GM21423 (cell line): Measurements from ENCODE around the gene NLRP11.

Experiments used
- ATAC-seq: cut with Tn5 transposase; IDR thresholded peaks from one replicate; pipeline ENCODE4 v1.9.1; 2021; ENCODE audit warnings: mild to moderate bottlenecking, moderate library complexity; ENCODE audit not compliant: unreplicated experiment

The NLRP11 gene

DNA sequence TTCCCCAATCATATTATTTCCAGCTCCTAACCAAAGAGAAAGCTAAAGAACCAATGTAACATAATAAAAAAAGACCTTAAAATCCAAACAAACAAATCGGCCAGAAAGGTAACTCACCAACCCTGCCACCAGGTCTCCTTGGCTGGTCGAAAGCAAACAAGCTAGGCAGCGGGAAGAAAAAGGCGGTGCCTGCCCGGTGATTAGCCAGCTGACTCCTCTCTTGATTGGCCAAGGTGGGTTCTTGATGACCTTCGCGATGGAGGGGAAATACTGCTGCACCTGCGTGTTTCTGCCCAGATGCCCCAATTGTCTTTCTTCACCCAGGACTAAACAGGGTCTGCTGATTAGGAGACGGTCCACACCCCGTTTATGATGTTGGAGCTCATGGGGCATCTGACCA lies at the start of gene NLRP11:
TSS of gene NLRP11 (minus strand) at position 154 of the 400 bp plus-strand sequence. CDS start 13,825 bp downstream, outside the sequence.
- ATAC-seq: no peak

DNA sequence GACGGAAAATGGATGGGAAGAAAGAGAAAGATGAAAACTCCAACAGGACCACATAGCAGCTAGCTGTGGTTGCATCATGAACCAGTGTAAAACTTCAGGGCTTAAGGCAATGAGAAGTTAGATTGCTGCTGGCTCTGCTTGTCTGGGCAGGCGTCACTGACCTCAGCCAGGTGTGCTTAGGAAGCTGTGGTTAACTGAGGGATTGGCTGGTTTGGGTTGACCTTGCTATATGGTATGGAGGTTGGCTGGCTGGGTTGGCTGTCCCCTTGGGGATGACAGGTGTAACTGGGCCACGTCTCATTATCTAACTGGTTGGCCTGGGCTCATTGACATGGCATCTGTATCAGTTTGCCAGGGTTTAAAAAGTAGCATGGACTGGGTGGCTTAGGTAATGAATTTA lies 45.4 kb upstream of the NLRP11 start:
- no peak for ATAC-seq

GRCh38 chr19:55870736-55871135 lies 38.9 kb upstream of the NLRP11 start:
- ATAC-seq: no peak

DNA sequence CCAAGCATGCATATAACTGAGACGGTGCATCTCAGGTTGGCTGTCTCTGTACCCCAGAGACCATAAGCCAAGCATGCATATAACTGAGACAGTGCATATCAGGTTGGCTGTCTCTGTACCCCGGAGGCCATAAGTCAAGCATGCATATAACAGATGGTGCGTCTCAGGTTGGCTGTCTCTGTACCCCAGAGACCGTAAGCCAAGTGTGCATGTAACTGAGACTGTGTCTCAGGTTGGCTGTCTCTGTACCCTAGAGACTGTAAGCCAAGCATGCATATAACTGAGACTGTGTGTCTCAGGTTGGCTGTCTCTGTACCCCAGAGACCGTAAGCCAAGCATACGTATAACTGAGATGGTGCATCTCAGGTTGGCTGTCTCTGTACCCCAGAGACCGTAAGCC lies 35.3 kb upstream of the NLRP11 start:
- ATAC-seq: no peak

DNA sequence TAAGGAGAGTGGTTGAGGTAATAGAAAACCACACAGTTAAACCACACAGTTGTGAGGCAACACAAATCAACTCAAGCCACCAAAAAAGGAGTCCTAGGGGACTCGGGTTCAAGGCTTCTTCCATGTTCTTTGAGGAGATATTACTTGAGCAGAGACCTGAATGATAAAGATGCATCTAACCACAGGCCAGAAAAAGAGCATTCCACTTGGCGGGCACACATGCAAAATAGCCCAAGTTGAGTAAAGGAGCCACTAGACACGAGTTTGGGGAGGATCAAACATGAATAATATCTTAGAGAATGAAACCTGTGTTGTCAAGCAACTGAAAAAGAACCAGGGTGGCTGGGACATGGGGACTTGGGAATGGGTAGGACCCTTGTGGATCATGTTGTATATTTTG lies 34.7 kb upstream of the NLRP11 start:
- no peak for ATAC-seq

- no peak for ATAC-seq
Measured at GRCh38 chr19:55858969-55859368, 27.2 kb upstream of the NLRP11 start.

GRCh38 chr19:55858401-55858800 lies 26.6 kb upstream of the NLRP11 start:
- ATAC-seq: no peak

DNA sequence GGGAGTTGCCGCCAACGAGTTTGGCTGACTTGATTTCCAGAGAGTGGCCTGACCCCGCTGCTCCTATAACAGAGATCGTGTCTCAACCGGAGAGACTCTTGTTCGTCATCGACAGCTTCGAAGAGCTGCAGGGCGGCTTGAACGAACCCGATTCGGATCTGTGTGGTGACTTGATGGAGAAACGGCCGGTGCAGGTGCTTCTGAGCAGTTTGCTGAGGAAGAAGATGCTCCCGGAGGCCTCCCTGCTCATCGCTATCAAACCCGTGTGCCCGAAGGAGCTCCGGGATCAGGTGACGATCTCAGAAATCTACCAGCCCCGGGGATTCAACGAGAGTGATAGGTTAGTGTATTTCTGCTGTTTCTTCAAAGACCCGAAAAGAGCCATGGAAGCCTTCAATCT lies 26.2 kb upstream of the NLRP11 start:
- ATAC-seq: no peak

- no peak for ATAC-seq
Measured at GRCh38 chr19:55857149-55857548, 25.4 kb upstream of the NLRP11 start.

DNA sequence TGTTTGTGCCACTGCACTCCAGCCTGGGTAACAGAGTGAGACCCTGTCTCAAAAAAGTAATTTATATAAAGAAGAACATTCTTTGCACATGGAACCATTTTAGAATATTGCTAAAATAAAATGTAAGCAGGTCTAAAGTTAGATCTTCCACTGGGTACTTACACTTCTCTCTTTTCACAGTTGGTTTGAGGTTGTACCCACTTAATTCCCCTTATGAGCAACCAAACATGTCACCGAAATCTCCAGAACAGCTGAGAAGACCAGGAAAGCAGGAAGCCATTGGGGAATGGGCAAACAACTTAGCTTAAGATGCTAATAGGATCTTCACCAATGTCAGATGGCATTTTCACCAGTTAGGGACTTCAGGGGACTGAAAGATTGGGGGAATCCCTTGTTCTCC lies 23.4 kb upstream of the NLRP11 start:
- ATAC-seq: no peak

DNA sequence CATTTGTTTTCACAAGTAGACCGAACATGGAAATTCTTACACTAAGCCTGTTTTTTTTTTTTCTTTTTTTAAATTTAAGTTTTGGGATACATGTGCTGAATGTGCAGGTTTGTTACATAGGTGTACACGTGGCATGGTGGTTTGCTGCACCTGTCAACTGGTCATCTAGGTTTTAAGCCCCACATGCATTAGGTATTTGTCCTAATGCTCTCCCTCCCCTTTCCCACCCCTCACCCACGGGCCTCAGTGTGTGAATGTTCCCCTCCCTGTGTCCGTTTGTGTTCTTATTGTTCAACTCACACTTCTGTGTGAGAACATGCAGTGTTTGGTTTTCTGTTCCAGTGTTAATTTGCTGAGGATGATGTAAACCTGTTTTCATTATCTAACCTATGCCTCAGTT lies 7.1 kb upstream of the NLRP11 start:
- ATAC-seq: no peak

DNA sequence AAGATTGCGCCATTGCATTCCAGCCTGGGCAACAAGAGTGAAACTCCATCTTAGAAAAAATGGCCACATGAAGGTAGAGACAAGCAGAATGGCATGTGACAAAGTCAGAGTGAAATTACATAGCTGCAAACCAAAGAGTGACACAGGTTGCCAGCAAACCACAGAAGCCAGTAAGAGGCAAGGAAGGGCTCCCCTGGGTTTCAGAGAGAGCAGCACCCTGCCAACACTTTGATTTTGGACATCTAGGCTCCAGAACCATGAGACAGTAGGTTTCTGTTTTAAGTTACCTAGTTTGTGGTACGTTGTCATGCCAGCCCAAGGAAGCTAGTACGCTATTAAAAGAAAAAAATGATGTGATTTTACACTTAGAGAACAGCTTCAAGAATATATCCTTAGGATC lies 6.5 kb upstream of the NLRP11 start:
- no peak for ATAC-seq

DNA sequence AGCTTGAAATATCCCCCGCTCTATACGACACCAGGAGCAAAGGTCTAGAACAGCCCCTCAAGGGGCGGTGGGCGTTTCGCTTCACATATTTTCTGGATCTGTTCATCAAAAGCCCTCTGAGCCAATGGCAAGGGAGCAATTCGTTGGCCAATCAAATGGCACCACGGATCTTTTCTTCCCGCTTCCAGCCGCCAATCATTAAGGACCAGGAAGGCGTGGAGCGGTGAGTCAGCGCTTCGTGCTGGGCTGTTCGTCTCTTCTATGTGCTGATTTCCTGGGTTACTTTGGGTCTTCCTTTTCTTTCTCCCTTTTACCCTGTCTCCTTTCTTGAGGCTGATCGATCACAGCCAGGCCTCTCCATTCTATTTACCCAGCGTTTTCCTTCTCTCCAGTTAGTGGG lies 4.5 kb upstream of the NLRP11 start, which contains the start of gene NLRP4:
TSS of gene NLRP4 (plus strand) at position 201 of the 400 bp plus-strand sequence. CDS start 15,541 bp downstream, outside the sequence.
- ATAC-seq: no peak

GRCh38 chr19:55832676-55833075 lies 877 bp upstream of the NLRP11 start:
- ATAC-seq: no peak

DNA sequence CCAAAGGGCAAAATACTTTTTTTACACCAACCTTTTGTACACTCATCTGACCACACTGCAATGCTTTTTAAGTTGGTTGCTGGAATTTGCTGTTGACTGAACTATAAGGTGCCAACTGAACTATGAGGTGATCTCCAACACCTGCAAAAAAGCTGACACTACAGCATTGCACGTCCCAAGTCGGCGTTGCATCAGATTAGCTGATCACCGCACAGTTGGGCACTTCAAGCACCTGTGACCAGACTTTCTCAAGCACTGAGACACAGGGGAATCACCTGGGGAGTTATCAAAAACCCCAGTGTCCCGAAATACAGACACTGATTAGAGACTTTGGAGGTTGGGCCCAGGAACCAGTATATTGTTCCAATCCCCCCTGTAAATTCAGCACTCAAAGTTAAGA lies 1.1 kb downstream of the NLRP11 start:
- ATAC-seq: no peak

- ATAC-seq: no peak
Measured at GRCh38 chr19:55820037-55820436, 11.8 kb downstream of the NLRP11 start.

DNA sequence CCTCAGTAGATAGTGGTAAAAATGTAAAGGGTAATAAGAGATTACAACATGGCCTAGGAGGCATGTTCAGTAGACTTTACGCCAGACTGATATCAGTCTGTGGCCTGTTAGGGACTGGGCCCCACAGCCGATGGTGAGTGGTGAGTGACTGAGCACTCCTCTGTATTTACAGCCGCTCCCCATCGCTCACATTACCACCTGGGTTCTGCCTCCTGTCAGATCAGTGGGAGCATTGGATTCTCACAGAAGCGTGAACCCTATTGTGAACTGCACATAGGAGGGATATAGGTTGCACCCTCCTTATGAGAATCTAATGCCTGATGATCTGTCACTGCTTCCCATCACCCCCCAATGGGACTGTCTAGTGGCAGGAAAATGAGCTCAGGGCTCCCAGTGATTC lies 17.9 kb downstream of the NLRP11 start:
- ATAC-seq: no peak

DNA sequence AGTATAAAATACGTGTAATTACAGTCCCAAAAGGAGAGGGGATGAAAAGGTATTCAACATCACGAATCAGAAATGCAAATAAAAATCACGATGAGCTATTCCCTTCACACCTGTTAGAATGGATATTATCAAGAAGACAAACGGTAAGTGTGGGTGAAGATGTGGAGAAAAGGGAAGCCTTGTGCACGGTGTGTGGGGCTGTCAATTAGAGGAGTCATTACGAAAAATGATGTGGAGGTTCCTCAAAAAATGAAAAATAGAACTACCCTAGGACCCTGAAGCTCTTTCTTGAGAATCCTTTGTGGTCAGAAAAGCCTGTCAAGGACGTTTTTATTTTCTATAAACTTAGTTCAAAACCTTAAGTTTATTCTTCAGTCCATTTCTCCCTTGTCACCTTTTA lies 19.4 kb downstream of the NLRP11 start:
- no peak for ATAC-seq

DNA sequence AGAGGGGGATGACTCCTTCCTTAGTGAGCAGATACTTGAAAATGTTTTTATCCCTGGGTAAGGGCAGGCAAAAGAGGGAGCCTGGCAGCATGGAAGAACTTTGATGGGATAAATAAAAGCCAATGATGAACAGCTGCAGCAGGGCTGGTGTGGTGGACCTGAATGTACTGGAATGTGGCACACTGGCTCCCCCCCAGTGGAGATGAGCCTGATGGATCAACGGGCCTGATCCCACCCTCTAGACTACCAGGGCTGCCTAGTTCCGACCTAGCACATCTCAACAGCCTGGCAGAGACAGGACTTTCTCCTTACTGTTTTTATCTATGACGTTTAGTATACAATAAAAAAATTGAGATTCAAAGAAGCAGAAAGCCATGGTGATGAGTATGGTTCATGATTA lies 20.5 kb downstream of the NLRP11 start:
- ATAC-seq: no peak

- no peak for ATAC-seq
Measured at GRCh38 chr19:55809381-55810058, 22.3 kb downstream of the NLRP11 start.

DNA sequence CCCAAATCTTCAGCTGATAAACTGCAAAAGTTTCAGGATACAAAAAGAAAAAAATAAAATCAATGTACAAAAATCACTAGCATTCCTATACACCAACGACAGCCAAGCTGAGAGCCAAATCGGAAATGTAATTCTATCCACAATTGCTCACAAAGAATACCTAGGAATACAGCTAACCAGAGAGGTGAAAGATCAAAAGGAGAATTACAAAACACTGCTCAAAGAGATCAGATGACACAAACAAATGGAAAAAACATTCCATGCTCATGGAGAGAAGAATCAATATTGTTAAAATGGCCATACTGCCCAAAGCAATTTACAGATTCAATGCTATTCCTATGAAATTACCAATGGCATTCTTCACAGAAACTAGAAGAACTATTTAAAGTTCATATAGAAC lies 29.5 kb downstream of the NLRP11 start:
- ATAC-seq: no peak

GRCh38 chr19:55801416-55801815 lies 30.4 kb downstream of the NLRP11 start:
- no peak for ATAC-seq

- no peak for ATAC-seq
Measured at GRCh38 chr19:55795021-55795420, 36.8 kb downstream of the NLRP11 start.
